DOHH2 (cell line): Measurements from ENCODE around the gene PTGER2.

Experiments used
- H3F3A ChIP-seq: fragments of 200-600 bp; sonication (generic), shearing (Covaris generic); 2 replicates; pipeline ENCODE4 v1.6.0; 2016; ENCODE audit warnings: antibody characterized with exemption, mild to moderate bottlenecking; ENCODE audit not compliant: control insufficient read depth, insufficient read depth
- H3K27ac ChIP-seq: fragments of 200-600 bp; sonication (generic); 2 replicates; pipeline ENCODE4 v1.5.1; 2014; ENCODE audit warnings: low read depth, mild to moderate bottlenecking, low read length, moderate library complexity
- H3K27me3 ChIP-seq: fragments of 200-600 bp; sonication (generic); 2 replicates; pipeline ENCODE4 v1.6.1; 2014; ENCODE audit warnings: mild to moderate bottlenecking, low read length, mixed read lengths; ENCODE audit not compliant: control insufficient read depth
- H3K36me3 ChIP-seq: fragments of 200-600 bp; sonication (generic); 2 replicates; pipeline ENCODE4 v1.6.1; 2014; ENCODE audit warnings: mild to moderate bottlenecking, low read length, moderate library complexity, mixed read lengths; ENCODE audit not compliant: control insufficient read depth
- H3K4me1 ChIP-seq: fragments of 200-600 bp; sonication (generic); 2 replicates; pipeline ENCODE4 v1.6.1; 2014; ENCODE audit warnings: mild to moderate bottlenecking, low read length, mixed read lengths; ENCODE audit not compliant: control insufficient read depth
- H3K4me2 ChIP-seq: fragments of 200-600 bp; sonication (generic); 2 replicates; pipeline ENCODE4 v1.6.0; 2014; ENCODE audit warnings: mild to moderate bottlenecking, low read length, moderate library complexity
- H3K4me3 ChIP-seq: fragments of 200-600 bp; sonication (generic); 2 replicates; pipeline ENCODE4 v1.5.1; 2014; ENCODE audit warnings: mild to moderate bottlenecking, low read length, mixed read lengths
- H3K79me2 ChIP-seq: fragments of 200-600 bp; sonication (generic); 2 replicates; pipeline ENCODE4 v1.6.1; 2014; ENCODE audit warnings: mild to moderate bottlenecking, low read length, mixed read lengths; ENCODE audit not compliant: control insufficient read depth
- H3K9me2 ChIP-seq: fragments of 200-600 bp; sonication (generic); replicated peaks from 2 replicates; pipeline ENCODE4 v1.6.1; 2014; ENCODE audit warnings: mild to moderate bottlenecking, low read length, mixed read lengths; ENCODE audit not compliant: control insufficient read depth
- H3K9me3 ChIP-seq: fragments of 200-600 bp; sonication (generic); 2 replicates; pipeline ENCODE4 v1.6.1; 2014; ENCODE audit warnings: antibody characterized with exemption, low read length, mixed read lengths; ENCODE audit not compliant: control insufficient read depth, insufficient read depth
- H4K20me1 ChIP-seq: fragments of 200-600 bp; sonication (generic); 2 replicates; pipeline ENCODE4 v1.6.0; 2014; ENCODE audit warnings: low read depth, mild to moderate bottlenecking, antibody characterized with exemption, low read length, moderate library complexity; ENCODE audit not compliant: control insufficient read depth, insufficient read depth
- CTCF ChIP-seq: fragments of 200-600 bp; sonication (generic); IDR thresholded peaks from one replicate; pipeline ENCODE4 v1.5.1; 2014; ENCODE audit warnings: antibody characterized with exemption, mild to moderate bottlenecking, low read depth, low read length; ENCODE audit not compliant: poor library complexity, severe bottlenecking
- EZH2phosphoT487 ChIP-seq: fragments of 200-600 bp; sonication (generic); IDR thresholded peaks from 2 replicates; pipeline ENCODE4 v1.6.1; 2017; ENCODE audit warnings: borderline replicate concordance, mild to moderate bottlenecking, antibody characterized with exemption, low read length, moderate library complexity, mixed read lengths

The PTGER2 gene

GRCh38 chr14:52313903-52314594, at the start of gene PTGER2:
Gene PTGER2 (plus strand): TSS chr14:52314312. CDS start chr14:52314549, 237 bp downstream.
- no peak within 1 kb of the TSS for H3K4me3 ChIP-seq
- peaks cover 3% of the 10 kb centered on the region for H3K9me3 ChIP-seq
- no peaks in the 10 kb centered on the region for H3K9me2 ChIP-seq
- H3K79me2 ChIP-seq = no peaks in the 10 kb centered on the region
- no peak for TF ChIP-seq EZH2phosphoT487
- no peak for TF ChIP-seq CTCF
- peaks cover 28% of the 10 kb centered on the region for H3K27me3 ChIP-seq
- H3F3A ChIP-seq = no peaks in the 10 kb centered on the region
- peaks cover 13% of the 10 kb centered on the region for H3K4me1 ChIP-seq
- no peak within 1 kb of the TSS for H3K27ac ChIP-seq
- H3K4me2 ChIP-seq = peak within 1 kb of the TSS; percentile 7; the same call in 1 of the 2 replicates
- H3K36me3 ChIP-seq = no peaks in the 10 kb centered on the region
- H4K20me1 ChIP-seq = no peaks in the 10 kb centered on the region

DNA sequence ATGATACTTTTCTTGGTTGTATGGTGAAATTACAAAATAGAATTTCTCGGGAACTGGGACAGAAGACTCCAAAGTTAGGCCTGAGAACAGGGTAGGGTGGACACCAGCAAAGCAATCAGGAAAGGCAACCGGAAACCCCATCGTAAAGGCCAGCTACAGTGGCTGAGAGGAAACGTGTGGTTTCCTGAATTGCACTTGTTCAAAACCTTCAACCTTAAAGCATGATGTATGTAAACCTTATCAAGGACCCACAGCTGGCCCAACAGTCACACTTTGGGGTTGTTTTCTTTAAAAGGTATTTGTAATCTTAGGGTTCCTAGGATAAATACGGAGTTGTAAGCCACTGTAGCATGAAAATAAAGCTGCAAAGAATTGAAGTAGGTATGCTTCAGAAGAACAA, 48.9 kb upstream of the PTGER2 start:
- no peaks in the 10 kb centered on the region for H3K9me2 ChIP-seq
- no peak overlapping the region for H3K27ac ChIP-seq
- no peaks in the 10 kb centered on the region for H3F3A ChIP-seq
- H3K4me1 ChIP-seq = peaks cover 25% of the 10 kb centered on the region
- H3K4me2 ChIP-seq = peak overlapping the region; percentile 18; the same call in 1 of the 2 replicates
- no peak for TF ChIP-seq CTCF
- no peaks in the 10 kb centered on the region for H3K36me3 ChIP-seq
- H4K20me1 ChIP-seq = no peaks in the 10 kb centered on the region
- no peak overlapping the region for H3K4me3 ChIP-seq
- peaks cover 8% of the 10 kb centered on the region; the same call in 1 of the 2 replicates for H3K9me3 ChIP-seq
- no peaks in the 10 kb centered on the region for H3K27me3 ChIP-seq
- no peaks in the 10 kb centered on the region for H3K79me2 ChIP-seq

GRCh38 chr14:52266179-52266578, 47.9 kb upstream of the PTGER2 start:
- Histone ChIP-seq H3K79me2 (no peaks in the 10 kb centered on the region), H3K9me2 (no peaks in the 10 kb centered on the region), H3K4me3 (no peak overlapping the region), H4K20me1 (no peaks in the 10 kb centered on the region), H3K4me1 (peaks cover 25% of the 10 kb centered on the region), H3K4me2 (no peak overlapping the region), H3K27me3 (no peaks in the 10 kb centered on the region), H3K9me3 (peaks cover 8% of the 10 kb centered on the region; the same call in 1 of the 2 replicates), H3K36me3 (no peaks in the 10 kb centered on the region), H3F3A (no peaks in the 10 kb centered on the region), H3K27ac (no peak overlapping the region)
- TF ChIP-seq EZH2phosphoT487 = no peak
- TF ChIP-seq CTCF = no peak
